ENCODE measurements around the gene PIK3C2A. TPM values are rescaled to one million over a fixed set of nuclear protein-coding genes. Genes with fewer than 3 reads are reported as not detected.
"Not testable (repeated sequence)": the region's sequence is repeated elsewhere in the genome, so short reads cannot be mapped to it uniquely, and the experiment has no call there.

The PIK3C2A gene
- total RNA-seq, 2 donors from 2014 or later = 37.2 to 44.6 TPM

DNA sequence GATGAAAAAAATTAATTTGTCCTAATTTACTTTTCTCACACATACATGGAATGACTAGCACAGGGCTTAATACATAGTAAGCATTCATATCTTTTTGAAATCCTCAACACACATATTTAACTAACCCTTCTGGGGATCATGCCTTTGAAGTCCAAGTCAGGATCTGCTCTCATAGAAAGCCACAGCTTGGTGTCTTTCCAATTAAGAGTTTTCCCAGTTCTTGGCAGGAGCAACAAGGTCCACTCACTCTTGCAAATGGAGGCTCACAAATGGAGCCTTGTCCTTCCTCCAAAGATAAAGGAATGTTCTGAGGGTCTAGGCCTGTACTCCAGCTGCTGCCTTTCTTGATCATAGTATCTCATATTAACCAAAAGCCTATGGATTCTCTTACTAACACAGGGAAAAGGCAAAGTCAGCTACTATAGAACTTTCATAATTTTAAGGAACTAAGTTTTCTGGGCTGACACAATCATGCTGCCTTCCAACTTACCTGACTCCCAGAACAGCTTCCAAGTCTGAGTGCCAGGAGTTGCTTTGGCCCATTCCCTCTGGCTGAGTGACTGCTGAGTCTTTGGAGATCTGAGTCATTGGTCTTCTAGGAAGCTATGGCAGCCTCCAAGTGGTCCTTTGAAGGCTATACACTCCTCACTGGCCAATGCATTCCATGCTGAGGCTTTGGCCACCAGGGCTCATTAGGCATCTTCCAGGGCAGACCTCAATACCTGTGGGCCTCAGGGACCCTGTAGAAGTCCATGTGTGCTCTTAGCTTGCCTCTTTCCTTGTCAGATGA is 43.0 kb upstream of the PIK3C2A start:
- Histone ChIP-seq H3K9me3 (no peaks in the 10 kb centered on the region), H3K4me3 (no peak overlapping the region), H3K36me3 (no peaks in the 10 kb centered on the region), H3K4me1 (no peaks in the 10 kb centered on the region), H3K27ac (no peak overlapping the region), H3K27me3 (no peaks in the 10 kb centered on the region)
- TF ChIP-seq, protein P1, sequence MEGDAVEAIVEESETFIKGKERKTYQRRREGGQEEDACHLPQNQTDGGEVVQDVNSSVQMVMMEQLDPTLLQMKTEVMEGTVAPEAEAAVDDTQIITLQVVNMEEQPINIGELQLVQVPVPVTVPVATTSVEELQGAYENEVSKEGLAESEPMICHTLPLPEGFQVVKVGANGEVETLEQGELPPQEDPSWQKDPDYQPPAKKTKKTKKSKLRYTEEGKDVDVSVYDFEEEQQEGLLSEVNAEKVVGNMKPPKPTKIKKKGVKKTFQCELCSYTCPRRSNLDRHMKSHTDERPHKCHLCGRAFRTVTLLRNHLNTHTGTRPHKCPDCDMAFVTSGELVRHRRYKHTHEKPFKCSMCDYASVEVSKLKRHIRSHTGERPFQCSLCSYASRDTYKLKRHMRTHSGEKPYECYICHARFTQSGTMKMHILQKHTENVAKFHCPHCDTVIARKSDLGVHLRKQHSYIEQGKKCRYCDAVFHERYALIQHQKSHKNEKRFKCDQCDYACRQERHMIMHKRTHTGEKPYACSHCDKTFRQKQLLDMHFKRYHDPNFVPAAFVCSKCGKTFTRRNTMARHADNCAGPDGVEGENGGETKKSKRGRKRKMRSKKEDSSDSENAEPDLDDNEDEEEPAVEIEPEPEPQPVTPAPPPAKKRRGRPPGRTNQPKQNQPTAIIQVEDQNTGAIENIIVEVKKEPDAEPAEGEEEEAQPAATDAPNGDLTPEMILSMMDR (IDR thresholded peaks at IDR 0.05) = no peak
- DNase-seq (ENCODE audit: low spot score) = no peak

DNA sequence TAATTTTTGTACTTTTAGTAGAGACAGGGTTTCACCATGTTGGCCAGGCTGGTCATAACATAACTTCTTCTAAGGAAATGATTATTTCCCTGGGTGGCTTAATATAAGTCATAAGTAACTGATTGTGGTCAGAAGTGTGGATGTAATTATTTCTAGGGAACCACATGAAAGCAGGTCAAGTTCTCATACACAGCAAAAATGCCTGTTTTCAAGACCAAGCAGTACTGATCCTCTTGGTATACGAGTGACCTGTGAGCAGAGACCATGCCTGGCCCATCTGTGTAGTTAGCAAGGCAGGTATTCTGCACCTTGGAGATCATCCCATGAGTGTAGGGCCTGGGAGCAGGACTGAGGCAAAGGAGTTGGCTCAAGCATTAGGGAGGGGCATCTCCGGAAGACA is 36.3 kb upstream of the PIK3C2A start:
- Histone ChIP-seq H3K4me1 (no peaks in the 10 kb centered on the region), H3K4me3 (no peak overlapping the region), H3K27ac (no peak overlapping the region), H3K27me3 (no peaks in the 10 kb centered on the region), H3K9me3 (no peaks in the 10 kb centered on the region), H3K36me3 (no peaks in the 10 kb centered on the region)
- TF ChIP-seq, protein P1 (IDR thresholded peaks at IDR 0.05) = no peak
- no peak for DNase-seq (ENCODE audit: low spot score)

DNA sequence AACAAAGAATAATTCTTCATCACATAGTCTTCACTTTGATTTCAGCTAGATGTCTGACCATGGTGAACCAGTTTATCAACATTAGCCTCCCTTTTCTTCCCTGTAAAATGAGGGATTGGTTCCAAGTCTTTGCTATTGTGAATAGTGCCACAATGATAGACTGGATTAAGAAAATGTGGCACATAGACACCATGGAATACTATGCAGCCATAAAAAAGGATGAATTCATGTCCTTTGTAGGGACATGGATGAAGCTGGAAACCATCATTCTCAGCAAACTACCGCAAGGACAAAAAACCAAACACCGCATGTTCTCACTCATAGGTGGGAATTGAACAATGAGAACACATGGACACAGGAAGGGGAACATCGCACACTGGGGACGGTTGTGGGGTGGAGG is 35.2 kb upstream of the PIK3C2A start:
- H3K27ac ChIP-seq; H3K27me3 ChIP-seq; H3K36me3 ChIP-seq; H3K4me3 ChIP-seq; H3K9me3 ChIP-seq; H3K4me1 ChIP-seq; DNase-seq (ENCODE audit: low spot score): not testable (repeated sequence)

DNA sequence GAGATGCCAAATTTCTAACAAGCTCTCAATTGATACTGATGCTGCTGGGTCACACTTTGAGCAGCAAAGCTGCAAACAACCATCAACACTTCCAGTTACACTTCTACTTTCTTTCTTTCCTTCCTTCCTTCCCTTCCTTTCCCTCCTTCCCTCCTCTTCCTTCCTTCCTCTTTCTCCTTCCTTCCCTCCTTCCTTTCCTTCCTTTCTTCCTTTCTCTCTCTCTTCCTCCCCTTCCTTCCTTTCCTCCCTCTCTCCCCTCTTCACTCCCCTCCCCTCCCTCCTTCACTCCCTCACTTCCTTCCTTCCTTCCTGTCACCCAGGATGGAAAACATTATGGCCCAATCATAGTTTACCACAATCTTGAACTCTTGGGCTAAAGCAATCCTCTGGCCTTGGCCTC is 33.0 kb upstream of the PIK3C2A start:
- Histone ChIP-seq H3K27me3 (no peaks in the 10 kb centered on the region), H3K4me1 (no peaks in the 10 kb centered on the region), H3K36me3 (no peaks in the 10 kb centered on the region), H3K9me3 (no peaks in the 10 kb centered on the region), H3K27ac (no peak overlapping the region), H3K4me3 (no peak overlapping the region)
- TF ChIP-seq, protein P1 (IDR thresholded peaks at IDR 0.05) = no peak
- DNase-seq (ENCODE audit: low spot score) = no peak

DNA sequence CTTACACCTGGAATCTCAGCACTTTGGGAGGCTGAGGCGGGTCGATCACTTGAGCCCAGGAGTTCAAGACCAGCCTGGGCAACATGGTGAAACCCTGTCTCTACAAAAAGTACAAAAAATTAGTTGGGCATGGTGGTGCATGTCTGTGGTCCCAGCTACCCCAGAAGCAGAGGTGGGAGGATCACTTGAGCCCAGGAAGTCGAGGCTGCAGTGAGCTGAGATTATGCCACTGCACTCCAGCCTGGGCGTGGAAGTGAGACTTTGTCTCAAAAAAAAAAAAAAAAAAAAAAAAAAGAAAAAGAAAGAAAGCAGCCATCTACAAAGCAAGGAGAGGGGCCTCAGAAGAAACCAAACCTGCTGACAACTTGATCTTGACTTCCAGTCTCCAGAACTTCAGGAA is 32.1 kb upstream of the PIK3C2A start:
- H3K36me3 ChIP-seq; H3K9me3 ChIP-seq; H3K27me3 ChIP-seq; H3K27ac ChIP-seq; DNase-seq (ENCODE audit: low spot score); H3K4me3 ChIP-seq; H3K4me1 ChIP-seq: not testable (repeated sequence)

DNA sequence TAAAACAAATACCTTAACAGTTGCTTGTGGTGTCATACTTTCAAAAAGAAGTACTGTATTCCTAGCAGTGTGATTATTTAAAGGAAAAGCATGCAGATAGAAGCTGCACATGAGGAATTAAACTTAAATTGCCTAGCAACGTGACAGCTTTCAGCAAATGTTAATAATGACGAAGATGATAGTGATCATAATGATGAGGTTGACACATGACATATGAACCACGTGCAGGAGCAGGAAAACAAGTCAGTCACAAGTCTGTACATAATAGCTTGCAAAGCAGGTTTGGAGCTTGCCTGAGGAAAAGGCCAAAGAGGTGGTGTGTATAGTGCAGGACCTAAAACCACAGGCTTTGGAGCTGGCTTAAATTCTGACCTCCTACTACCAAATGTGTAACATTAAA is 30.6 kb upstream of the PIK3C2A start:
- no peak for DNase-seq (ENCODE audit: low spot score)
- TF ChIP-seq, protein P1 (IDR thresholded peaks at IDR 0.05) = no peak
- no peaks in the 10 kb centered on the region for H3K27me3 ChIP-seq
- H3K4me1 ChIP-seq = no peaks in the 10 kb centered on the region
- no peak overlapping the region for H3K27ac ChIP-seq
- H3K36me3 ChIP-seq = no peaks in the 10 kb centered on the region
- no peaks in the 10 kb centered on the region for H3K9me3 ChIP-seq
- H3K4me3 ChIP-seq = no peak overlapping the region

DNA sequence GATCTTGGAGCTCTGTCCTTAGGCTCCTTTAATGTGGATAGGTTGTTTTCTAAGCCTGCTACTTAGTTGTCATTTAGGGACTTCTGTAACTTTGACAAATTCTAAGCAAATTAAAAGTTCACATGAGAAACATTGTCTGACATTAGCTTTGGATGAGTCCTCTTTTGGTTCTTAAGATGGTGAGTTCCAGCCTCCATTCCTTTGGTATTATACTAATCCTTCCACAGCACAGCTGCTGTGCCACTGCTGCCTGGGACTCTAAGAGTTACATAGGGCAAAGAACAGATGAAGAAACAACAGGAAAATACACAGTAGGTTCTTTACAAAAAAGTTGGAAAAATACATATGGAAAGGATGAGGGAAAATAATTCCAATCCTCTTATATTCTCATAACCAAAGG is 25.3 kb upstream of the PIK3C2A start:
- no peaks in the 10 kb centered on the region for H3K27me3 ChIP-seq
- no peak overlapping the region for H3K27ac ChIP-seq
- no peaks in the 10 kb centered on the region for H3K4me1 ChIP-seq
- DNase-seq (ENCODE audit: low spot score) = no peak
- TF ChIP-seq, protein P1 (IDR thresholded peaks at IDR 0.05) = no peak
- no peaks in the 10 kb centered on the region for H3K36me3 ChIP-seq
- H3K4me3 ChIP-seq = no peak overlapping the region
- H3K9me3 ChIP-seq = no peaks in the 10 kb centered on the region
